Smooth muscle cell (in vitro differentiated cells): ENCODE data around the gene HJURP. TPM values are rescaled to one million over a fixed set of nuclear protein-coding genes. Genes with fewer than 3 reads are reported as not detected.
"Not testable (repeated sequence)": the region's sequence is repeated elsewhere in the genome, so short reads cannot be mapped to it uniquely, and the experiment has no call there.

Experiments
- DNase-seq: peaks from one replicate; lab custom pipeline; 2025; ENCODE audit not compliant: unreplicated experiment; lab: John Stamatoyannopoulos, UW
- H2AFZ ChIP-seq: fragments of 200-600 bp; sonication (generic); 2 replicates; pipeline ENCODE4 v1.6.0; 2016; ENCODE audit warnings: antibody characterized with exemption, low read depth, mild to moderate bottlenecking
- H3F3A ChIP-seq: fragments of 200-600 bp; sonication (generic); 2 replicates; pipeline ENCODE4 v1.6.0; 2017; ENCODE audit warnings: antibody characterized with exemption, low read depth
- H3K27ac ChIP-seq: fragments of 200-600 bp; sonication (generic); 2 replicates; pipeline ENCODE4 v1.5.1; 2016; ENCODE audit warnings: low read depth, mild to moderate bottlenecking
- H3K27me3 ChIP-seq: fragments of 200-600 bp; sonication (generic); 2 replicates; pipeline ENCODE4 v1.6.1; 2016; ENCODE audit warnings: low read depth, mild to moderate bottlenecking
- H3K36me3 ChIP-seq: fragments of 200-600 bp; sonication (generic); 2 replicates; pipeline ENCODE4 v1.5.1; 2016; ENCODE audit warnings: low read depth
- H3K4me1 ChIP-seq: fragments of 200-600 bp; sonication (generic); 2 replicates; pipeline ENCODE4 v1.5.1; 2016; ENCODE audit warnings: low read depth
- H3K4me2 ChIP-seq: fragments of 200-600 bp; sonication (generic); 2 replicates; pipeline ENCODE4 v1.6.0; 2016; ENCODE audit warnings: mild to moderate bottlenecking
- H3K4me3 ChIP-seq: fragments of 200-600 bp; sonication (generic); 2 replicates; pipeline ENCODE4 v1.5.1; 2016; ENCODE audit warnings: mild to moderate bottlenecking
- H3K79me2 ChIP-seq: fragments of 200-600 bp; sonication (generic); 2 replicates; pipeline ENCODE4 v1.6.0; 2016; ENCODE audit warnings: low read depth, mild to moderate bottlenecking
- H3K9ac ChIP-seq: fragments of 200-600 bp; sonication (generic); 2 replicates; pipeline ENCODE4 v1.6.0; 2016; ENCODE audit warnings: low read depth
- H3K9me3 ChIP-seq: fragments of 200-600 bp; sonication (generic); replicated peaks from 2 replicates; pipeline ENCODE4 v1.5.1; 2016; ENCODE audit warnings: low read depth
- H4K20me1 ChIP-seq: fragments of 200-600 bp; sonication (generic); 2 replicates; pipeline ENCODE4 v1.6.0; 2016; ENCODE audit warnings: low read depth
- WGBS: methylation state at CpG from one replicate; pipeline ENCODE4 v1.1.7; 2016; ENCODE audit warnings: low lambda C conversion rate; 5-methylcytosine and 5-hydroxymethylcytosine counted together
- polyA plus RNA-seq: library from polyadenylated mRNA; unstranded; fragments of >200 nt; fragmentation: Nextera tagmentation; extraction: Ambion mirVana; gene quantifications from 2 replicates; pipeline ENCODE4 v1.2.1, GENCODE V29; 2016
- total RNA-seq: library from RNA; depleted of rRNA; stranded (reverse); fragments of >200 nt; gene quantifications from 2 replicates; pipeline ENCODE4 v1.2.3, GENCODE V29; 2014
- TF ChIP-seq, protein P1 (sequence below): fragments of 200-600 bp; sonication (generic); IDR thresholded peaks from 2 replicates; pipeline ENCODE4 v1.5.1; 2017; ENCODE audit warnings: borderline replicate concordance, mild to moderate bottlenecking, antibody characterized with exemption; ENCODE audit not compliant: insufficient read depth, poor library complexity, severe bottlenecking

Gene HJURP
- total and polyA plus RNA-seq, 2 experiments from 2014 or later, result 7.9 to 19.5 TPM

DNA sequence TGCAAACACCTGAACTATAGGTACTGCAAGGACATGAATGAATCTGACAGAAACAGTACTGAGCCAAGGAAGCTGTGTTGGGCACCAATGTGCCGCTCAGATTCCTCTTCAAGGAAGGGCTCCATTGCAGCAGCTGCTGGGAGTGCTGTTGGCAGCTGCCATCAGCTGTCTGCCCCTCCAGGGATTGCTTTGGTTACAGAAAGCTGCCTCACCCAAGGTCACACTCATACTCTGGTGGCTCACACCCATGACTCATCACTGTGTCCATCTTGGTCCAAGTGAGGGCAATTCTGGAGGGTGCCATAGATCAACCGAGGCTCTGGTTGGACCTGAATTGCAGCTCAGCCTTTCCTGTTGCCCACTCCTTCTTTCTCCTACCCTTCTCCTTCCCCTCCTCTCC is 38.5 kb upstream of the HJURP start:
- WGBS, result 89% methylated on average over 2 of the region's 2 CpGs
- no peaks in the 10 kb centered on the region for H3F3A ChIP-seq
- no peak overlapping the region for H3K9ac ChIP-seq
- H3K4me1 ChIP-seq, result no peaks in the 10 kb centered on the region
- no peaks in the 10 kb centered on the region for H3K9me3 ChIP-seq
- no peak overlapping the region for H2AFZ ChIP-seq
- no peak overlapping the region for H3K27ac ChIP-seq
- H3K79me2 ChIP-seq, result no peaks in the 10 kb centered on the region
- H4K20me1 ChIP-seq, result no peaks in the 10 kb centered on the region
- no peaks in the 10 kb centered on the region for H3K36me3 ChIP-seq
- peaks cover 8% of the 10 kb centered on the region for H3K27me3 ChIP-seq
- DNase-seq, result no peak
- no peak overlapping the region for H3K4me2 ChIP-seq
- H3K4me3 ChIP-seq, result no peak overlapping the region
- TF ChIP-seq, protein P1, sequence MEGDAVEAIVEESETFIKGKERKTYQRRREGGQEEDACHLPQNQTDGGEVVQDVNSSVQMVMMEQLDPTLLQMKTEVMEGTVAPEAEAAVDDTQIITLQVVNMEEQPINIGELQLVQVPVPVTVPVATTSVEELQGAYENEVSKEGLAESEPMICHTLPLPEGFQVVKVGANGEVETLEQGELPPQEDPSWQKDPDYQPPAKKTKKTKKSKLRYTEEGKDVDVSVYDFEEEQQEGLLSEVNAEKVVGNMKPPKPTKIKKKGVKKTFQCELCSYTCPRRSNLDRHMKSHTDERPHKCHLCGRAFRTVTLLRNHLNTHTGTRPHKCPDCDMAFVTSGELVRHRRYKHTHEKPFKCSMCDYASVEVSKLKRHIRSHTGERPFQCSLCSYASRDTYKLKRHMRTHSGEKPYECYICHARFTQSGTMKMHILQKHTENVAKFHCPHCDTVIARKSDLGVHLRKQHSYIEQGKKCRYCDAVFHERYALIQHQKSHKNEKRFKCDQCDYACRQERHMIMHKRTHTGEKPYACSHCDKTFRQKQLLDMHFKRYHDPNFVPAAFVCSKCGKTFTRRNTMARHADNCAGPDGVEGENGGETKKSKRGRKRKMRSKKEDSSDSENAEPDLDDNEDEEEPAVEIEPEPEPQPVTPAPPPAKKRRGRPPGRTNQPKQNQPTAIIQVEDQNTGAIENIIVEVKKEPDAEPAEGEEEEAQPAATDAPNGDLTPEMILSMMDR, result no peak

DNA sequence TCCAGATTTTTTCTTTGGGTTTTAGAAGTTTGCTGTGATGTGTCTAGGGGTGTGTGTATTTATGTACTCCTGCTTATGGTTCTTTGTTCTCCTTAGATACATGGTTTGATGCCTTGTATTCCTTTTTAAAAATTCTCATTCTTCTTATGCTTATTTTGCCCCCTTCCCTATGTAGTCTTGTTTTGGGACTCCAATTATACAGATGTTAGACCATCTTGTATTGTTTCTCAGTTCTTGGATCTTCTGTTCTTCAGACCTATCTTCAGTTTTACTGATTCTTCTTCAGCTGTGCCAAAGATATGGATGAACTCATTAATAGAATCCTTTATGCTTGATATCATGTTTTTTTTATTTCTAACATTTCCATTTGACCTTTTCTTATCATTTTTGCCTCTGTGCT is 28.0 kb upstream of the HJURP start:
- Histone ChIP-seq H3K4me2 (no peak overlapping the region), H3K27me3 (no peaks in the 10 kb centered on the region), H3K79me2 (no peaks in the 10 kb centered on the region), H3K27ac (no peak overlapping the region), H2AFZ (no peak overlapping the region), H3K4me1 (no peaks in the 10 kb centered on the region), H3K4me3 (no peak overlapping the region), H4K20me1 (no peaks in the 10 kb centered on the region), H3K36me3 (no peaks in the 10 kb centered on the region), H3K9ac (no peak overlapping the region), H3K9me3 (no peaks in the 10 kb centered on the region), H3F3A (no peaks in the 10 kb centered on the region)
- TF ChIP-seq, protein P1, result no peak
- no peak for DNase-seq

DNA sequence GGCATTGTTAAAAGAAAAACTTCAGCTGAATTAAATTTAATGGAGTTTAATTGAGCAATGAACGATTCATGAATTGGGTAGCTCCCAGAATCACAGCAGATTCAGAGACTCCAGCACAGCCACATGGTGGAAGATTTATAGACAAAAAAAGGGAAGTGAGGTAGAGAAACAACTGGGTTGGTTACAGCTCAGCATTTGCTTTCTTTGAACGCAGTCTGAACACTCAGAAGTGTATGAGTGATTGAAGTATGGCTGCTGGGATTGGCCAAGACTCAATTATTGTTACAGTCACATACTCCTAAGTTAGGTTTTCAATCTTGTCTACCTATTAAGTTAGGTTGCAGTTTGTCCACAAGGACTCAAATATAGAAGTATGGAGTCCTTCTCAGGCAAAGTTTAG is 17.8 kb upstream of the HJURP start:
- H3K9me3 ChIP-seq, H4K20me1 ChIP-seq, H3F3A ChIP-seq, H3K9ac ChIP-seq, H3K4me3 ChIP-seq, H3K36me3 ChIP-seq, H3K4me2 ChIP-seq, H3K79me2 ChIP-seq, H2AFZ ChIP-seq, H3K27ac ChIP-seq, DNase-seq, H3K4me1 ChIP-seq: not testable (repeated sequence)
- 78% methylated on average over 2 of the region's 2 CpGs for WGBS
- H3K27me3 ChIP-seq, result peaks cover 38% of the 10 kb centered on the region

DNA sequence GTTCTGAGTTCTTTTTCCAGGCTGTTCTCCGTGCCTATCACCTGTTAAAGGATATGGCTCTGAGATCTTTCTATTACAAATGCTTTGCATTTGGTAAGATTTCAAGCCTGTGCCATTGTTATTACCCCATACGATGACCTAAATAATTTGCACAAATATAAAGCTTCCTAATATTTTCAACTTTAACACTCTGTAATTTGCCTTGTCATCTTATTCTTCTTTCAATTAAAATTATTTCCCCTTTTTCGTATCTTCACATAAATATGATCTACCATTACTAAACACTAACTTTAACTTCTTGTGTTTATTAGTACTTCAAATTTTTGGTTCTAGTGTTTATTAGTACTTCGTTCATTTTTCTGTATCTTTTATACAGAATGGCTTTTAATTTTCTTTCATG is 17.1 kb upstream of the HJURP start:
- Histone ChIP-seq H3K36me3 (peaks cover 7% of the 10 kb centered on the region), H2AFZ (no peak overlapping the region), H4K20me1 (no peaks in the 10 kb centered on the region), H3K27me3 (peaks cover 38% of the 10 kb centered on the region), H3F3A (peaks cover 3% of the 10 kb centered on the region), H3K9ac (no peak overlapping the region), H3K4me2 (no peak overlapping the region), H3K79me2 (no peaks in the 10 kb centered on the region), H3K27ac (no peak overlapping the region), H3K9me3 (peaks cover 7% of the 10 kb centered on the region), H3K4me1 (no peaks in the 10 kb centered on the region), H3K4me3 (no peak overlapping the region)
- 71% methylated on average over 4 of the region's 4 CpGs for WGBS
- TF ChIP-seq, protein P1, result no peak
- no peak for DNase-seq
